CD4-positive, alpha-beta T cell (primary cell): Measurements from ENCODE around the gene TTC33. TPM values are rescaled to one million over a fixed set of nuclear protein-coding genes. Genes with fewer than 3 reads are reported as not detected.

Experiments
- ATAC-seq: fragments of 200-7000 bp; cut with Tn5 transposase; one replicate; pipeline ENCODE4 v1.10.0; 2022; ENCODE audit warnings: mild to moderate bottlenecking; ENCODE audit not compliant: poor library complexity
- CTCF ChIA-PET: fragments of 350-600 bp; sonication (Branson Sonifier 250); formaldehyde crosslinking; loops from one replicate; lab custom pipeline; 2021; ENCODE audit warnings: antibody characterized with exemption, inconsistent platforms; lab: Charles Lee
- POLR2A ChIA-PET: fragments of 350-600 bp; sonication (Branson Sonifier 250); formaldehyde crosslinking; loops from one replicate; lab custom pipeline; 2021; ENCODE audit warnings: antibody characterized with exemption, inconsistent platforms; lab: Charles Lee
- DNase-seq, 14 experiments: peaks; one replicate each; pipeline ENCODE4 v3.0.0-alpha.2; 2013 to 2020; ENCODE audit warnings: mixed read lengths in 2 of 14
- H3K27ac ChIP-seq, 2 donors: one replicate each; pipeline versions ENCODE4 v1.5.1 to v1.7.0; 2013; ENCODE audit warnings: low read length in 2 of 2, low read depth in 1 of 2, mild to moderate bottlenecking in 1 of 2
- H3K27me3 ChIP-seq, 2 experiments: 1 replicate in 1 of 2; 2 replicates in 1 of 2; pipeline versions ENCODE4 v1.6.1 to v1.7.0; 2013; ENCODE audit warnings: low read length in 2 of 2, control low read depth in 1 of 2, mild to moderate bottlenecking in 1 of 2, moderate library complexity in 1 of 2; ENCODE audit not compliant: insufficient read depth in 2 of 2, control insufficient read depth in 1 of 2
- H3K36me3 ChIP-seq: one replicate; pipeline ENCODE4 v1.6.1; 2013; ENCODE audit warnings: low read length, control low read depth; ENCODE audit not compliant: insufficient read depth
- H3K4me1 ChIP-seq: one replicate; pipeline ENCODE4 v1.6.1; 2013; ENCODE audit warnings: low read length, control low read depth; ENCODE audit not compliant: insufficient read depth
- H3K4me3 ChIP-seq: one replicate; pipeline ENCODE4 v1.5.1; 2013; ENCODE audit warnings: mild to moderate bottlenecking, low read length, moderate library complexity
- H3K9me3 ChIP-seq, 2 experiments: 1 replicate in 1 of 2; 2 replicates in 1 of 2; pipeline versions ENCODE4 v1.6.1 to v1.7.0; 2013; ENCODE audit warnings: low read length in 2 of 2, mild to moderate bottlenecking in 2 of 2, control low read depth in 1 of 2, moderate library complexity in 1 of 2; ENCODE audit not compliant: control insufficient read depth in 1 of 2, insufficient read depth in 1 of 2
- H3K27ac Mint-ChIP-seq: one replicate; pipeline ENCODE4 v1.8.0; 2020; ENCODE audit warnings: mixed read lengths
- H3K27me3 Mint-ChIP-seq: one replicate; pipeline ENCODE4 v1.8.0; 2021; ENCODE audit warnings: mixed read lengths
- H3K36me3 Mint-ChIP-seq: one replicate; pipeline ENCODE4 v1.8.0; 2021; ENCODE audit warnings: low read depth, mixed read lengths
- H3K4me1 Mint-ChIP-seq: one replicate; pipeline ENCODE4 v1.8.0; 2021; ENCODE audit warnings: low read depth, mixed read lengths
- H3K4me3 Mint-ChIP-seq: one replicate; pipeline ENCODE4 v1.8.0; 2020; ENCODE audit warnings: mild to moderate bottlenecking, mixed read lengths
- H3K9me3 Mint-ChIP-seq: one replicate; pipeline ENCODE4 v1.8.0; 2020; ENCODE audit warnings: mixed read lengths
- CTCF ChIP-seq: fragments of 200-600 bp; IDR thresholded peaks from one replicate; pipeline ENCODE4 v1.8.0; 2022; ENCODE audit warnings: antibody characterized with exemption, mild to moderate bottlenecking
- intact Hi-C, 2 experiments: fragments of 100-400 bp; cut with DNase I in 1 of 2; cut with micrococcal nuclease in 1 of 2; formaldehyde crosslinking; loops; one replicate each; pipeline versions ENCODE4 v1.15.1 to v1.9.0; 2023 to 2025; cut with DNase I, micrococcal nuclease
- total RNA-seq, 174 experiments: library from RNA in 2 of 174; stranded (reverse) in 2 of 174; gene quantifications; one replicate each; pipeline ENCODE4 v1.2.3 and lab custom pipeline; 2021 to 2026

TTC33 gene
- total RNA-seq, 2 experiments from 2014 or later = 8.7 to 12.0 TPM

- H3K4me1 ChIP-seq = peaks cover 5% of the 10 kb centered on the region
- H3K4me3 ChIP-seq = no peak overlapping the region
- H3K27me3 ChIP-seq = no peaks in the 10 kb centered on the region
- H3K27ac ChIP-seq = no peak overlapping the region
- no peak for TF ChIP-seq CTCF
- CTCF ChIA-PET = interaction anchor here (1.5 kb wide), 1 partner anchor 10 kb away, joined by 5 read pairs; no protein-coding TSS in a partner anchor
- DNase-seq (no peak), ATAC-seq (no peak)
- POLR2A ChIA-PET = interaction anchor here (0.6 kb wide), 1 partner anchor 19 kb away, joined by 3 read pairs; no protein-coding TSS in a partner anchor
- H3K9me3 ChIP-seq = no peaks in the 10 kb centered on the region
- Mint-ChIP-seq H3K27me3 (no peaks in the 10 kb centered on the region), H3K4me3 (no peak overlapping the region), H3K27ac (no peak overlapping the region), H3K9me3 (no peaks in the 10 kb centered on the region), H3K36me3 (peaks cover 49% of the 10 kb centered on the region), H3K4me1 (peaks cover 52% of the 10 kb centered on the region)
- intact Hi-C loops = no loop called here
- peaks cover 51% of the 10 kb centered on the region for H3K36me3 ChIP-seq
Observed at GRCh38 chr5:40778133-40778532, 22.4 kb upstream of the TTC33 start.

- peaks cover 62% of the 10 kb centered on the region for H3K36me3 Mint-ChIP-seq
Observed at GRCh38 chr5:40776658-40776977, 20.9 kb upstream of the TTC33 start.

DNA sequence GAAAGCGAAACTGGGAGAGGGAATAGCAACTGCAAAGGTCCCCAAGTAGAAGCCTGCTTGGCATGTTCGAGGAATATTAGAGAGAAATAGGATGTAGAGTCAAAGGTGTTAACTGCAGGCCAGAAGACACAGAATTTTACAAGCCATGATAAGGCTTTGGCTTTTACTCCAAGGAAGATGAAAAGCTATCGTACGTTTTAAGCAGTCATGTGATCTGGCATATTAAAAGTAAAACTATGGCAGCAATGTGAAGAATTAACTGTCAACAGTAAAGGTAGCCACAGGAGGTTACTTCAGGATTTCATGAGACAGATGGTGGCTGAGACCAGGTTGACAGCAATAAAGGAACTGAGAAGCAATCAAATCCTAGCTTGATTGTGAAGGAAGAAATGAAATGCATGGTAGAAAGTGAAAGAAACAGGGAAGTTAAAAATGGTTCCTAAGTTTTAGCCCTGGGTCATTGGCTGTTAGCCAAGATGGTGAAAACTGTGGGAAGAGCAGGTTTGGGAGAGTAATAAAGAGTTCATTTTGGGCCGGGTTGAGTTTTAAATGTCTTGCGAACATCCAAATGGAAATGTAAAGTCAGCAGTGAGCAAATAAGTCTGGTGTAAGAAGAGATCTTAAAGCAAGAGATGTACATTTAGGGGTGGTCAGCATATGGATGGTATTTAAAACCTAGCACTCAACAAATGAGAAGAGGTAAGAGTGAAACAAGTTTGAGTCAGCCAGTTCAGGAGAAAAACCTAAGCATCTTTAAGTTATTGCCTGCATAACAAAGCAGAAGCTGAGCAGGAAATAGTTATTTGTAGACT lies 20.3 kb upstream of the TTC33 start:
- Mint-ChIP-seq H3K27me3 (no peaks in the 10 kb centered on the region), H3K9me3 (no peaks in the 10 kb centered on the region), H3K4me1 (peaks cover 31% of the 10 kb centered on the region), H3K4me3 (no peak overlapping the region), H3K36me3 (peaks cover 66% of the 10 kb centered on the region), H3K27ac (no peak overlapping the region)
- H3K27ac ChIP-seq = no peak overlapping the region
- intact Hi-C loops = no loop called here
- no peak for TF ChIP-seq CTCF
- DNase-seq = no peak
- no peak for ATAC-seq
- ChIA-PET POLR2A (no interaction called here), CTCF (no interaction called here)
- H3K4me3 ChIP-seq = no peak overlapping the region
- peaks cover 54% of the 10 kb centered on the region for H3K36me3 ChIP-seq
- H3K9me3 ChIP-seq = no peaks in the 10 kb centered on the region
- no peaks in the 10 kb centered on the region for H3K27me3 ChIP-seq
- H3K4me1 ChIP-seq = peaks cover 3% of the 10 kb centered on the region

More at GRCh38 chr5:40776658-40776977, 20.9 kb upstream of the TTC33 start:
- H3K36me3 ChIP-seq = peaks cover 48% of the 10 kb centered on the region
- no peaks in the 10 kb centered on the region for H3K27me3 ChIP-seq
- H3K4me1 Mint-ChIP-seq = peaks cover 37% of the 10 kb centered on the region
- ATAC-seq (no peak), DNase-seq (no peak)
- H3K27ac Mint-ChIP-seq = no peak overlapping the region
- H3K9me3 Mint-ChIP-seq = no peaks in the 10 kb centered on the region
- H3K27ac ChIP-seq = no peak overlapping the region
- H3K27me3 Mint-ChIP-seq = no peaks in the 10 kb centered on the region
- no peak for TF ChIP-seq CTCF
- ChIA-PET POLR2A (no interaction called here), CTCF (no interaction called here)
- intact Hi-C loops = no loop called here
- peaks cover 3% of the 10 kb centered on the region for H3K4me1 ChIP-seq
- H3K4me3 ChIP-seq = no peak overlapping the region
- H3K4me3 Mint-ChIP-seq = no peak overlapping the region
- H3K9me3 ChIP-seq = no peaks in the 10 kb centered on the region
